Small intestine (tissue), 7 donors: ENCODE measurements around the gene OSBPL5. TPM values are rescaled to one million over a fixed set of nuclear protein-coding genes. Genes with fewer than 3 reads are reported as not detected.

ENCODE experiments used
- DNase-seq, 2 donors: peaks; one replicate each; pipeline versions ENCODE4 v3.0.0 to v3.0.0-alpha.2; 2013
- FAIRE-seq: peaks from 2 replicates; lab custom pipeline; 2012; peaks lifted over from hg19 to GRCh38; lab: Jason Lieb, UNC
- H3K27ac ChIP-seq, 3 donors: one replicate each; pipeline ENCODE4 v1.5.1; 2013; ENCODE audit warnings: low read length in 2 of 3, mild to moderate bottlenecking in 2 of 3, control low read depth in 1 of 3, inconsistent platforms in 1 of 3, low read depth in 1 of 3, moderate library complexity in 1 of 3
- H3K27me3 ChIP-seq, 3 donors: one replicate each; pipeline ENCODE4 v1.6.1; 2013; ENCODE audit warnings: low read length in 3 of 3, inconsistent platforms in 1 of 3; ENCODE audit not compliant: control insufficient read depth in 3 of 3, insufficient read depth in 3 of 3
- H3K36me3 ChIP-seq, 3 donors: one replicate each; pipeline ENCODE4 v1.6.1; 2013; ENCODE audit warnings: low read length in 3 of 3, inconsistent platforms in 1 of 3, low read depth in 1 of 3, mild to moderate bottlenecking in 1 of 3, moderate library complexity in 1 of 3; ENCODE audit not compliant: control insufficient read depth in 3 of 3, insufficient read depth in 2 of 3
- H3K4me1 ChIP-seq, 3 donors: one replicate each; pipeline ENCODE4 v1.6.1; 2013; ENCODE audit warnings: low read length in 2 of 3, inconsistent platforms in 1 of 3, low read depth in 1 of 3, mild to moderate bottlenecking in 1 of 3, moderate library complexity in 1 of 3; ENCODE audit not compliant: control insufficient read depth in 3 of 3, insufficient read depth in 2 of 3
- H3K4me3 ChIP-seq, 3 donors: one replicate each; pipeline ENCODE4 v1.5.1; 2013; ENCODE audit warnings: low read length in 3 of 3, control low read depth in 1 of 3, inconsistent platforms in 1 of 3, low read depth in 1 of 3, mild to moderate bottlenecking in 1 of 3, moderate library complexity in 1 of 3
- H3K9me3 ChIP-seq, 2 donors: one replicate each; pipeline ENCODE4 v1.6.1; 2013; ENCODE audit warnings: low read depth in 1 of 2, low read length in 1 of 2; ENCODE audit not compliant: control insufficient read depth in 2 of 2, insufficient read depth in 1 of 2
- WGBS, 3 donors: extraction: QIAGEN DNeasy Blood & Tissue Kit; methylation state at CpG; one replicate each; pipeline ENCODE4 v1.1.7; 2013; 5-methylcytosine and 5-hydroxymethylcytosine counted together
- polyA plus RNA-seq, 4 donors: library from polyadenylated mRNA; stranded (reverse) in 3 of 4; unstranded in 1 of 4; fragments of 200-250 nt in 3 of 4; fragments of 120-200 nt in 1 of 4; gene quantifications; one replicate each; pipeline versions ENCODE4 v1.2.1 to v1.2.3, GENCODE V29; 2013
- donor health status: healthy with polysubstance abuse.
- donor health status: control.
- donor health status: control.
- donor health status: Bipolar disorder and iron deficiency.
- donor health status: healthy.

OSBPL5 gene
- polyA plus RNA-seq, 4 donors, result 1.6 to 16.3 (median 7.9) TPM

DNA sequence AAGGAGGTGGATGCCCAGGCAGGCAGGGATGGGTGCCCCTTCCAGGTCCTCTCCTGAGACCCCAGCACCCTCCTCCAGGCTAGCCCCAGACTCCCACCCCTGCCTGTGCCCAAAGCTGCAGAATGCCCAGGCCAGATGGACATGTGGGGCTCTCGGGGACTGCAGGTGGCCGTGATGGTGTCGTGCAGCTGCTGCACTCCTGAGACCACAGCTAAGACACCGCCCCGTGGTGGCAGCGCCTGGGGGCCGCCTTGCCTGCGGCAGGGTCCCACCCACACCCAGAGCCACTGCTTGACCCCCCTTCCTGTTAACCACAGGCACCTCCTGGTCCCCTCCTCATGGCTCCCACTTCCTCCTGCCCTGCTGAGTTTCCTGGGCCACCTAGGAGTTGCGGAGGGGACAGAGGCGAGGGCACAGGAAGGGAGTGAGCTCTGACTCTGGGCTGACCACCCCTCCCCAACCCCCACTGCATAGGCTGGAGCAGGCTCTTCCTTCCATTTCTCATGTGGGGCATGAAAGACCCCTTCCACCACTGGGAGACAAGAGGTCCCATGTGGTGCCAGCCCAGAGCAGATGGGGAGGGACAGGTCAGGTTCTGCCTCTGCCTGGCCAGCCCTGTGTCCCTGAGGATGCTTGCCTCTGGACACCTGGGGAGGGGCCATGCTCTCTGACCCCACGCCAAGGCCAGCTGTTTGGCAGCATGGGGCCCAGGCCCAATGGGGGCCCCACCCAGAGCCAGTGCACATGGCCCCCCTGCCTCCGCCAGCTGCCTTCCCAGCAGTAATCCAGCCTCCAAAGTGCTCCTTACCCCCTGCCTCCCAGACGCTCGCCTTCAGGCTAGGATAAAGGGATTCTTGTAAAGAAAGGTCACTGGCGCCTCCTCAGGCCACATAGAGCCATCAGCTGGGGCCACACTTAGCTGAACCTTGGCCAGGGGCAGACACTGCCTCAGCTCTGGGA, 29.3 kb downstream of the OSBPL5 start:
- DNase-seq (no peak), FAIRE-seq (no peak)
- peaks cover 0 to 15% (median 4%) of the 10 kb centered on the region in 3 donors for H3K4me1 ChIP-seq
- WGBS, 3 donors, result 65 to 70% (median 67%) methylated on average over 15 of the region's 15 CpGs
- no peak overlapping the region for H3K4me3 ChIP-seq
- H3K36me3 ChIP-seq, result peaks cover 0 to 18% (median 0%) of the 10 kb centered on the region in 3 donors
- no peaks in the 10 kb centered on the region for H3K9me3 ChIP-seq
- no peak overlapping the region for H3K27ac ChIP-seq
- no peaks in the 10 kb centered on the region for H3K27me3 ChIP-seq

DNA sequence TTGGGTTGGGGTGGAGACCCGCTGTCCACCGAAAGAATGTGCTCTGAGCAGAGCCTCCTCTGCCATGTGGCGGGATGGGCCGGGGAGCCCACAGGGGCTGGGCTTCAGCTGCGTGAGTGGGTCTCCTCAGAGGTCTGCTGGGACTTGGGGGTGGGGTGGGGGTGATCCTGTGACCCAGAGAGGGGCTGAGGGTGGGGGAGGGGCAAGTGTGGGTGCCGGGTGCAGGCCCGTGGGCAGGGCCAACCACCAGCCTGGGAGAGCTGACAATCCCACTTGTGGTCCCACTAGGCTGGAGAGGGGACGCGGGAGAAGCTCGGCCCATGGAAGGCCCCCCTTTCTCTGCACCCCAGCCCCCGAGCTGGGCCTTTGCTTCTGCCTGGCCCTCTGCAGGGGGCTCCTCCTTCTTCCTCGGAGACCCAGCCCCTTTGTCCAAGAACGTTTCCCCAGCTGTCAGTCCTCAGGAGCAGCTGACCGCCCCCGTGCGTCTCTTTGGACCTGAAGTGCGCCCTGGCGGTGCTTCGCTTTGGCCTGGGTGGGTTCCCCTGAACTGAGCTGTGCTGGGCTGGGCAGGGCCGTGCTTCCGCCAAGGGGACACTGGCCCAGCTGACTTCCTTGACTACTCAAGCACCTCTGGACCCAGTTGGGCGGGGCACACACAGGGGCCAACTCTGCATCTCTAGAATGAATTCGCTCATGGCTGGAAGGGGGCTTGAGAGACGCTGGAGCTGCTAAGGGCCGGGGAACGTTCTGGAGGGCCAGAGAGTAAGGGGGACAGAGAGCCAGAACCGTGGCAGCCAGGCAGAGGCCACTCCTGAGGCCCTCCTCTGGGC, 30.2 kb downstream of the OSBPL5 start:
- Histone ChIP-seq H3K4me3 (no peak overlapping the region), H3K27me3 (no peaks in the 10 kb centered on the region), H3K36me3 (peaks cover 0 to 18% (median 0%) of the 10 kb centered on the region in 3 donors), H3K9me3 (no peaks in the 10 kb centered on the region), H3K27ac (no peak overlapping the region), H3K4me1 (peaks cover 0 to 15% (median 4%) of the 10 kb centered on the region in 3 donors)
- 71 to 78% (median 77%) methylated on average over 23 to 27 of the region's 27 CpGs for WGBS, 3 donors
- DNase-seq (no peak), FAIRE-seq (no peak)

- H3K4me1 ChIP-seq, result peaks cover 0 to 15% (median 4%) of the 10 kb centered on the region in 3 donors
Measured at GRCh38 chr11:3134218-3134621, 30.9 kb downstream of the OSBPL5 start.

DNA sequence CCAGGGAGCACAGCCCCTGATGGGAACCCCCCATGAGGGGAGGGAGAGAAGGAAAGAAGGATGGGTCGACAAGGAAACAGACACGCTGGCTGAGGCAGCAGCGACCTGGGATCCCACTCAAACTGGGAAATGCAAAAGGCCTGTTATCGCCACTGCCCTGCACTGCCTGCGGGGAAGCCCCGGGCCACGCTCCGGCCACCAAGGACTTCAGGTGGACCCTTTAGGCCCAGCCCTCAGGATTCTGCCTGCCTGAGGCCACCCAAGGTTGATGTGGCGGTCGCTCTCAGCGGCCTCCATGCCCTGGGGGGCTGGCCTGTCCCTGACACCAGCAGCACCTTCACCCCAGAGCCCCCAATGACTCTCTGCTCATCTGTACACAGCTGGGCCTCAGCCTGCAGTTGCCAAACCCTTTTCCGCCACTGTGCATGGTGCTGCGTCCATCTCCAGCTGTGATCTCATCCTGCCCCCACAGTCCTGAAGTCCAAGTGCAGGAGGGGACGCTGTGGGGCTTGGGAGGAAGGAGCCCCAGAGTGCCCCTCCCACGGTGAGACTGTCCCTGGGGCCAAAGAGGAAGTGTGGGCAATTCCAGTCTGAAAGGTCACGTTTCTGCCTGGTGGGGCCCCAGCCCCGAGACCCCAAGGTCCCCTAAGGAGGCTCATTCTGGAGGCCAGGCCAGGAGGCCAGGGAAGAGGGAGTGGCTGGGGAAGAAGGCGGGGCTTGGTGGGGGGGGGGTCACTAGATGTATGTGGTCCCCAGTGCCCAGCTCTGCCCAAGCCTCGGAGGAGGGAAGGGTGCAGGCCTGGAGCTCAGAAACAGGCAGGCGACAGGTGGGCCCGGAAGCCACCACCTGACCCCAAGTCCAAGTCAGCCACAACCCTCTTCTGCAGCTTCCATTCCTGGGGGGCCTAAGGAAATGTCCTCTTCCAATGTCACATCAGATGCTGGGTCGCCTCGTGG, 31.6 kb downstream of the OSBPL5 start:
- no peaks in the 10 kb centered on the region for H3K27me3 ChIP-seq
- H3K27ac ChIP-seq, result no peak overlapping the region
- DNase-seq (no peak), FAIRE-seq (no peak)
- H3K4me1 ChIP-seq, result peaks cover 0 to 15% (median 4%) of the 10 kb centered on the region in 3 donors
- H3K9me3 ChIP-seq, result no peaks in the 10 kb centered on the region
- peaks cover 0 to 20% (median 0%) of the 10 kb centered on the region in 3 donors for H3K36me3 ChIP-seq
- WGBS, 3 donors, result 86 to 91% (median 86%) methylated on average over 23 of the region's 23 CpGs
- H3K4me3 ChIP-seq, result no peak overlapping the region

More at GRCh38 chr11:3134218-3134621, 30.9 kb downstream of the OSBPL5 start:
- DNase-seq, result no peak
- Histone ChIP-seq H3K9me3 (no peaks in the 10 kb centered on the region), H3K27me3 (no peaks in the 10 kb centered on the region), H3K4me3 (no peak overlapping the region), H3K36me3 (peaks cover 0 to 18% (median 0%) of the 10 kb centered on the region in 3 donors), H3K27ac (no peak overlapping the region)
- WGBS, 3 donors, result 70 to 75% (median 73%) methylated on average over 3 to 4 of the region's 4 CpGs
- FAIRE-seq, result no peak

DNA sequence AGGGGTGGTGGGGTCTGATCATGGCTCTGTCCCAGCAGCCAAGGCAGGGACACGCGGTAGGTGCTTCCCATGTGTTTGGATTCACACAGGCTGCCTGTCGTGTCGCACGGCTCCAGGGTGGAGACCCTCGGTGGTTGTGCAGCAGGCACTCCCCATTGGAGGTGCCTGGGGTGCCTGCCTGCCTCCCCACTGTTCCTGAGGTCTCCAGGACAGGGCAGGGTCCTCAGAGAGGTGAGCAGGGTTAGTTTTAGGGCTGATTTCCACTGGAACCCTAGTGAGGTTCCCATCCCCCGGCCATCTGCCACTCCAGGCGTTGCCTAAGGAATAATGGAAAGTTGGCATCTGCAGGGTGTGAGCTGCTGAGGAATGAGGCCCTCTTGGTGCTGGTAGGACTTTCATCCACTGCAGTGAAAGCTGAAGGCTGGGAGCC, 32.3 kb downstream of the OSBPL5 start:
- DNase-seq (no peak), FAIRE-seq (no peak)
- no peaks in the 10 kb centered on the region for H3K9me3 ChIP-seq
- H3K36me3 ChIP-seq, result peaks cover 0 to 24% (median 0%) of the 10 kb centered on the region in 3 donors
- no peaks in the 10 kb centered on the region for H3K27me3 ChIP-seq
- WGBS, 3 donors, result 90 to 93% (median 91%) methylated on average over 8 of the region's 8 CpGs
- H3K27ac ChIP-seq, result no peak overlapping the region
- H3K4me3 ChIP-seq, result no peak overlapping the region
- peaks cover 0 to 15% (median 4%) of the 10 kb centered on the region in 3 donors for H3K4me1 ChIP-seq

DNA sequence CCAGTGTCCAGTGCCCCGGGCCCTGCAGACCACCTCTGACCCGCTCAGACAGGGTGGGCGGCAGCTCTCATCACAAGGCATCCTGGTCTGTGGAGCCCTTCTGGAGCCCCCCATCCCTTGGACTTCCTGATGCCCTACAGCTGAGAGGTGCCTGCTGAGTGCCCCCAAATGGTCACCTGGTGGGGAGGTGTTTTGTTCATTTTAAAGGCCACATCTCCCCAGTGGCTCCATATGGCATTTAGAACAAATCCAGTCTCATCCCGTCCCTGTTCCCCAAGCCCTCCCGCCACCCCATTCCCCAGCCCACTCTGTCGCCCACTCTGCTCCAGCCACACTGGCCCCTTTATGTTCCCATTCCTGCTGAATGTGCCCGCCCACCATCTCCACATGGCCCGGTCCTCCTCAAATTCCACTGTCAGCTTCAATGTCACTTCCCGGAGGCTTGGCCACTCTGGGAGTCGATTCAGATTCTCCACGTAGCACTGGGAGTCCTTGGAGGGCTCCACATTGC, 32.8 kb downstream of the OSBPL5 start:
- Histone ChIP-seq H3K9me3 (no peaks in the 10 kb centered on the region), H3K4me1 (peaks cover 0 to 15% (median 4%) of the 10 kb centered on the region in 3 donors), H3K27me3 (no peaks in the 10 kb centered on the region), H3K4me3 (no peak overlapping the region), H3K27ac (no peak overlapping the region), H3K36me3 (peaks cover 0 to 27% (median 0%) of the 10 kb centered on the region in 3 donors)
- WGBS, 3 donors, result 90 to 96% (median 92%) methylated on average over 11 of the region's 11 CpGs
- DNase-seq (no peak), FAIRE-seq (no peak)

GRCh38 chr11:3131330-3131941, 33.7 kb downstream of the OSBPL5 start:
- Histone ChIP-seq H3K4me1 (peaks cover 0 to 12% (median 4%) of the 10 kb centered on the region in 3 donors), H3K27ac (no peak overlapping the region), H3K9me3 (no peaks in the 10 kb centered on the region), H3K36me3 (peaks cover 0 to 34% (median 0%) of the 10 kb centered on the region in 3 donors), H3K27me3 (no peaks in the 10 kb centered on the region), H3K4me3 (no peak overlapping the region)
- FAIRE-seq (no peak), DNase-seq (no peak)
- WGBS, 3 donors, result 92 to 96% (median 94%) methylated on average over 2 of the region's 2 CpGs
